IMR-90 (cell line): ENCODE results near the gene TMOD4. TPM values are rescaled to one million over a fixed set of nuclear protein-coding genes. Genes with fewer than 3 reads are reported as not detected.

Experiments used
- ATAC-seq: fragments of 200-7000 bp; cut with Tn5 transposase; 2 replicates; pipeline ENCODE4 v1.9.1; 2020; ENCODE audit warnings: low read depth, mild to moderate bottlenecking, moderate library complexity
- BruUV-seq: library from RNA; stranded (reverse); fragments of 400-500 nt; replicated peaks from 2 replicates; lab custom pipeline; 2021; lab: Mats Ljungman, UMichigan
- CTCF ChIA-PET: fragments of 300-600 bp; formaldehyde crosslinking; extraction: SDS; loops from one replicate; lab custom pipeline; 2021; ENCODE audit warnings: antibody characterized with exemption; lab: Yijun Ruan, JAX
- POLR2A ChIA-PET: fragments of 300-600 bp; sonication (Branson Sonifier 250); formaldehyde crosslinking; loops from one replicate; lab custom pipeline; 2022; ENCODE audit warnings: antibody characterized with exemption; ENCODE audit not compliant: unreplicated experiment; lab: Charles Lee
- DNase-seq: peaks from one replicate; pipeline ENCODE4 v3.0.0; 2013
- H2AFZ ChIP-seq: replicated peaks from 2 replicates; pipeline ENCODE3; 2013; ENCODE audit warnings: low read length, mild to moderate bottlenecking; ENCODE audit not compliant: poor library complexity
- H2AK5ac ChIP-seq: 2 replicates; pipeline ENCODE4 v1.6.1; 2013; ENCODE audit warnings: low read depth, low read length, inconsistent platforms
- H2AK9ac ChIP-seq: replicated peaks from 2 replicates; pipeline ENCODE3; 2013; ENCODE audit warnings: mild to moderate bottlenecking, low read depth, low read length, moderate library complexity; ENCODE audit not compliant: poor library complexity
- H2BK120ac ChIP-seq: 2 replicates; pipeline ENCODE4 v1.6.1; 2013; ENCODE audit warnings: low read depth, low read length, inconsistent platforms
- H2BK15ac ChIP-seq: 3 replicates; pipeline ENCODE4 v1.6.1; 2013; ENCODE audit warnings: low read depth, low read length, inconsistent platforms
- H2BK20ac ChIP-seq: 2 replicates; pipeline ENCODE4 v1.6.1; 2013; ENCODE audit warnings: low read depth, mild to moderate bottlenecking, inconsistent platforms, low read length, moderate library complexity
- H2BK5ac ChIP-seq: 2 replicates; pipeline ENCODE4 v1.6.1; 2013; ENCODE audit warnings: mild to moderate bottlenecking, low read depth, low read length, inconsistent platforms; ENCODE audit not compliant: poor library complexity, severe bottlenecking
- H3K14ac ChIP-seq: replicated peaks from 2 replicates; pipeline ENCODE4 v1.6.1; 2013; ENCODE audit warnings: low read depth, low read length, inconsistent platforms
- H3K18ac ChIP-seq: 2 replicates; pipeline ENCODE4 v1.6.1; 2013; ENCODE audit warnings: low read depth, low read length, control low read depth
- H3K23ac ChIP-seq: 2 replicates; pipeline ENCODE4 v1.6.1; 2013; ENCODE audit warnings: low read depth, low read length, inconsistent platforms
- H3K27ac ChIP-seq: 2 replicates; pipeline ENCODE4 v1.5.1; 2013; ENCODE audit warnings: mild to moderate bottlenecking, control low read depth, low read length; ENCODE audit not compliant: insufficient read depth
- H3K27me3 ChIP-seq: 2 replicates; pipeline ENCODE4 v1.6.1; 2013; ENCODE audit warnings: low read length; ENCODE audit not compliant: control insufficient read depth, insufficient read depth
- H3K36me3 ChIP-seq: 2 replicates; pipeline ENCODE4 v1.6.1; 2013; ENCODE audit warnings: low read length, mixed read lengths; ENCODE audit not compliant: control insufficient read depth, insufficient read depth
- H3K4ac ChIP-seq: 2 replicates; pipeline ENCODE4 v1.6.1; 2013; ENCODE audit warnings: low read depth, low read length, inconsistent platforms
- H3K4me1 ChIP-seq: 2 replicates; pipeline ENCODE4 v1.6.1; 2013; ENCODE audit warnings: low read length, mixed read lengths; ENCODE audit not compliant: control insufficient read depth, insufficient read depth
- H3K4me2 ChIP-seq: 2 replicates; pipeline ENCODE4 v1.6.1; 2013; ENCODE audit warnings: low read depth, mild to moderate bottlenecking, control low read depth, low read length, moderate library complexity
- H3K4me3 ChIP-seq: 2 replicates; pipeline ENCODE4 v1.5.1; 2013; ENCODE audit warnings: low read depth, mild to moderate bottlenecking, control low read depth, low read length, moderate library complexity; ENCODE audit not compliant: insufficient read depth
- H3K56ac ChIP-seq: 2 replicates; pipeline ENCODE4 v1.6.1; 2013; ENCODE audit warnings: low read length, inconsistent platforms; ENCODE audit not compliant: insufficient read depth; ENCODE audit errors: extremely low read depth
- H3K79me1 ChIP-seq, 2 experiments: 2 replicates each; pipeline ENCODE4 v1.6.1; 2013; ENCODE audit warnings: low read length in 2 of 2, inconsistent platforms in 1 of 2, low read depth in 1 of 2
- H3K9ac ChIP-seq: 2 replicates; pipeline ENCODE4 v1.6.1; 2013; ENCODE audit warnings: low read depth, low read length, control low read depth
- H3K9me1 ChIP-seq: 2 replicates; pipeline ENCODE4 v1.6.1; 2013; ENCODE audit warnings: low read length, inconsistent platforms; ENCODE audit not compliant: insufficient read depth
- H3K9me3 ChIP-seq: 2 replicates; pipeline ENCODE4 v1.6.1; 2013; ENCODE audit warnings: low read length; ENCODE audit not compliant: control insufficient read depth, insufficient read depth
- H4K20me1 ChIP-seq: 2 replicates; pipeline ENCODE4 v1.6.1; 2013; ENCODE audit warnings: low read length, inconsistent platforms; ENCODE audit not compliant: insufficient read depth
- H4K5ac ChIP-seq: 2 replicates; pipeline ENCODE4 v1.6.1; 2013; ENCODE audit warnings: mild to moderate bottlenecking, low read depth, low read length, control low read depth
- H4K8ac ChIP-seq, 2 experiments: 2 replicates each; pipeline ENCODE4 v1.6.1; 2013; ENCODE audit warnings: low read depth in 2 of 2, low read length in 2 of 2, control low read depth in 1 of 2, inconsistent platforms in 1 of 2
- H4K91ac ChIP-seq: 2 replicates; pipeline ENCODE4 v1.6.1; 2013; ENCODE audit warnings: low read depth, low read length, inconsistent platforms; ENCODE audit not compliant: insufficient read depth
- BHLHE40 ChIP-seq: fragments of 150-350 bp; IDR thresholded peaks from 2 replicates; pipeline ENCODE4 v1.6.1; 2016; ENCODE audit warnings: mild to moderate bottlenecking, low read depth, low read length
- CEBPB ChIP-seq: IDR thresholded peaks from 2 replicates; pipeline ENCODE4 v1.6.1; 2012; ENCODE audit warnings: low read depth, low read length, improper control_type of control experiment
- MAFK ChIP-seq: IDR thresholded peaks from 2 replicates; pipeline ENCODE4 v1.6.1; 2012; ENCODE audit warnings: low read depth, low read length, improper control_type of control experiment
- POLR2A ChIP-seq: IDR thresholded peaks from 2 replicates; pipeline ENCODE4 v1.6.1; 2012; ENCODE audit warnings: mild to moderate bottlenecking, low read depth, low read length
- RCOR1 ChIP-seq: IDR thresholded peaks from 2 replicates; pipeline ENCODE4 v1.6.1; 2012; ENCODE audit warnings: mild to moderate bottlenecking, low read length, improper control_type of control experiment; ENCODE audit not compliant: insufficient replicate concordance
- WGBS, 2 experiments: methylation state at CpG; one replicate each; pipeline versions ENCODE4 v1.1.5 to v1.1.7; 2013; ENCODE audit warnings: missing lambda C conversion rate in 2 of 2; ENCODE audit not compliant: insufficient read length in 1 of 2; ENCODE audit errors: extremely low coverage in 2 of 2; 5-methylcytosine and 5-hydroxymethylcytosine counted together
- dilution Hi-C: fragments of 300-500 bp; cut with HindIII; formaldehyde crosslinking; loops from one replicate; pipeline ENCODE4 v1.14.3; 2018; ENCODE audit warnings: low sequenced_read_pairs; ENCODE audit not compliant: unreplicated experiment
- in situ Hi-C: fragments of 300-500 bp; cut with MboI; formaldehyde crosslinking; loops from 3 replicates; pipeline ENCODE4 v1.14.3; 2019; ENCODE audit warnings: low sequenced_read_pairs, inconsistent platforms, mixed read lengths
- intact Hi-C: fragments of 100-400 bp; cut with micrococcal nuclease; formaldehyde crosslinking; loops from 2 replicates; pipeline ENCODE4 v1.10.0; 2022
- polyA plus RNA-seq, 3 experiments: library from polyadenylated mRNA; depleted of rRNA; stranded (reverse); fragments of >200 nt; gene quantifications; 2 replicates each; pipeline ENCODE4 v1.2.3, GENCODE V29; 2012; ENCODE audit warnings: low replicate concordance in 1 of 3
- total RNA-seq: library from RNA; depleted of rRNA; stranded (reverse); fragments of >200 nt; gene quantifications from 2 replicates; pipeline ENCODE4 v1.2.3, GENCODE V29; 2012
- TF ChIP-seq, protein P1 (sequence below): fragments of 150-350 bp; IDR thresholded peaks from 2 replicates; pipeline ENCODE4 v1.6.1; 2016; ENCODE audit warnings: low read depth, mild to moderate bottlenecking, low read length, moderate library complexity, borderline replicate concordance
- TF ChIP-seq, protein P2 (sequence below): fragments of 150-350 bp; IDR thresholded peaks from 2 replicates; pipeline ENCODE4 v1.6.1; 2017; ENCODE audit warnings: mild to moderate bottlenecking, antibody characterized with exemption, low read length, low read depth

The TMOD4 gene
- total and polyA plus RNA-seq, 2 of the 4 experiments (the other 2 are of a cell fraction) = 0.27 TPM; not detected in 1

DNA sequence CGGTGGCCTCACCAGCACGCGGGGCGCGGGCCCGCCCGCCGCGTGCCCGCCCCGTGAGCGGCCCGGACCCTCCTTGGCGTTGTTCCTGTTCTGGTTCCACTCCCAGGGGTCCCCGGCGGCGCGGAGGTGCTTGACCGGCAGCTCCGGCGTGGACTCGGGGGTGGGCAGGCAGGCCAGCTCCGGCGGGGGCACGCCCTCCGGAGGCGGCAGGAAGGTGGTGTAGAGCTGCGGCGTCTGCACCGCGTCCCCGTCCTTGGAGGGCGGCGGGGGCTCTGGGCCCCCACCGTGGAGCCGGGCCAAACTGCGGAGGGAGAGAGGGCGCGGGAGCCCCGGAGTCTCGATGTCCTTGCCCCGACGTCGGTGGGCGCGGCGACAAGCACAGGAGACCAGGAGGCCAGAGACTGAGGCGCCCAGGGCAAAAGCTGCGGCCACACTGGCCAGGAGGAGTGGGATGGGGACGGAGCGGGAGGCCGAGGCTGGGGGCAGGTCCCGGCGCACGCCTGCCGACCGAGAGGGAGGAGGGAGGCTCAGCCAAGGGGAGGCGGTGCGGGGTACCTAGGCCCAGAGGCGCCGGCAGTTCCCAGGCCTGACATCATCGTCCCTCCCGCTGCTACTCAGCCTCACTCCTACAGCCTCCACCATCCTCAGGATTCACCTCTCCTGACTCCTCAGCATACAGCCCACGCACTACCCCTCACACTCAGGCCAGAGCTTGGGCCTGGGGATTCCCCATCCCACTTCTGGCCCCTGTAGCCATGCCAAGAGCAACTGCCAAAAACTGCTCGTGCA is 42.6 kb downstream of the TMOD4 start (continued):
- TF ChIP-seq, protein P1, sequence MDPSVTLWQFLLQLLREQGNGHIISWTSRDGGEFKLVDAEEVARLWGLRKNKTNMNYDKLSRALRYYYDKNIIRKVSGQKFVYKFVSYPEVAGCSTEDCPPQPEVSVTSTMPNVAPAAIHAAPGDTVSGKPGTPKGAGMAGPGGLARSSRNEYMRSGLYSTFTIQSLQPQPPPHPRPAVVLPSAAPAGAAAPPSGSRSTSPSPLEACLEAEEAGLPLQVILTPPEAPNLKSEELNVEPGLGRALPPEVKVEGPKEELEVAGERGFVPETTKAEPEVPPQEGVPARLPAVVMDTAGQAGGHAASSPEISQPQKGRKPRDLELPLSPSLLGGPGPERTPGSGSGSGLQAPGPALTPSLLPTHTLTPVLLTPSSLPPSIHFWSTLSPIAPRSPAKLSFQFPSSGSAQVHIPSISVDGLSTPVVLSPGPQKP = no peak

DNA sequence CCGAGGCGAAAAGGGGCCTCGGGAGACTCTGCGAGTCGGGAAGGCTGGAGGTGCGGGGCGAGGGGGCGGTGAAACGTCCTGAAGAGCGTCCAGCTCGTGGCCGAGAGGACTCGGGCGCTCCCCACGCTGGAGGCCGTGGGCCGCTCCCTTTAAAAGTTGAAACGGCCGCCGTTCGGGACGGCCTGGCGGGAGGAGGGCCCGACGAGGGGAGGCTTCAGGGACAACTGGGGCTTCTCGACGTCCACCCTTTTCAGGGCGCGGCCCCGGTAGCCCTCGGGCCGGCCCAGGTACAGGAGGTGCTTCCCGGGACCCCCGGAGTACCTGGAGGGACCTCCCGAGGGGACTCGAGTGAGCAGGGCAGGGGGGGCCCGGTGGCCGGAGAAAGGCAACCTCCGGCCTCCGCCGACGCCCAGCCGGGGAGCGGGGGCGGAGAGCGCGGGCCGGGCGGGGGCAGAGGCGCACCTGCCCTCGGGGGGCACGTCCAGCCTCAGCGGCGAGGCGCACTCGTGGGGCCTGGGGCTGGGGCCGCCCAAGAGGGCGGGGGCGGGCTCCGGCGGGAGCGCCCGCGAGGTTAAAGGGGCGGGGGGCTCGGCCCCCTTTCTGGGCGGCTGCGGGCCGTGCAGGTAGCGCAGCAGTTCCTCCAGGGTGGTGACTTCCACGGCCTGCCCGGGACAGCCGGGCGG is 43.3 kb downstream of the TMOD4 start:
- no peak overlapping the region for H2AFZ ChIP-seq
- no peak overlapping the region for H3K18ac ChIP-seq
- no peak for DNase-seq

More for the DNA sequence above, 43.3 kb downstream of the TMOD4 start:
- BruUV-seq = no TSS peak
- in situ Hi-C loops = no loop called here
- H2BK5ac ChIP-seq = no peak overlapping the region
- no peak overlapping the region for H3K23ac ChIP-seq
- peaks cover 7% of the 10 kb centered on the region; the same call in 1 of the 2 replicates for H3K36me3 ChIP-seq
- H3K9me3 ChIP-seq = no peaks in the 10 kb centered on the region
- ChIA-PET CTCF (no interaction called here), POLR2A (no interaction called here)
- H3K27ac ChIP-seq = no peak overlapping the region
- no peak overlapping the region for H3K56ac ChIP-seq
- H4K8ac ChIP-seq = no peak overlapping the region
- ATAC-seq = no peak
- H2AK9ac ChIP-seq = no peak overlapping the region
- no peak overlapping the region for H2BK20ac ChIP-seq
- no peak overlapping the region for H3K4ac ChIP-seq
- H3K9ac ChIP-seq = no peak overlapping the region
- no peaks in the 10 kb centered on the region for H3K9me1 ChIP-seq
- 70% methylated on average over 51 of the region's 74 CpGs; no CpG with 5 or more reads in 1 of the 2 experiments for WGBS, 2 experiments
- H3K14ac ChIP-seq = no peak overlapping the region
- intact Hi-C loops = no loop called here
- H4K20me1 ChIP-seq = no peaks in the 10 kb centered on the region
- dilution Hi-C loops = no loop called here
- H4K5ac ChIP-seq = no peak overlapping the region
- peaks cover 9% of the 10 kb centered on the region for H3K27me3 ChIP-seq
- H2BK15ac ChIP-seq = no peak overlapping the region
- no peak for TF ChIP-seq RCOR1
- no peak for TF ChIP-seq POLR2A
- TF ChIP-seq, protein P2, sequence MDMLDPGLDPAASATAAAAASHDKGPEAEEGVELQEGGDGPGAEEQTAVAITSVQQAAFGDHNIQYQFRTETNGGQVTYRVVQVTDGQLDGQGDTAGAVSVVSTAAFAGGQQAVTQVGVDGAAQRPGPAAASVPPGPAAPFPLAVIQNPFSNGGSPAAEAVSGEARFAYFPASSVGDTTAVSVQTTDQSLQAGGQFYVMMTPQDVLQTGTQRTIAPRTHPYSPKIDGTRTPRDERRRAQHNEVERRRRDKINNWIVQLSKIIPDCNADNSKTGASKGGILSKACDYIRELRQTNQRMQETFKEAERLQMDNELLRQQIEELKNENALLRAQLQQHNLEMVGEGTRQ = no peak
- no peak for TF ChIP-seq MAFK
- no peak for TF ChIP-seq BHLHE40
- TF ChIP-seq CEBPB = no peak
- H2AK5ac ChIP-seq = no peak overlapping the region
- H2BK120ac ChIP-seq = no peak overlapping the region
- H3K4me1 ChIP-seq = no peaks in the 10 kb centered on the region
- no peaks in the 10 kb centered on the region for H3K79me1 ChIP-seq
- H3K4me3 ChIP-seq = no peak overlapping the region
- no peak overlapping the region for H4K91ac ChIP-seq
- no peak overlapping the region for H3K4me2 ChIP-seq
